Measurements from ENCODE around the gene ZKSCAN4.

DNA sequence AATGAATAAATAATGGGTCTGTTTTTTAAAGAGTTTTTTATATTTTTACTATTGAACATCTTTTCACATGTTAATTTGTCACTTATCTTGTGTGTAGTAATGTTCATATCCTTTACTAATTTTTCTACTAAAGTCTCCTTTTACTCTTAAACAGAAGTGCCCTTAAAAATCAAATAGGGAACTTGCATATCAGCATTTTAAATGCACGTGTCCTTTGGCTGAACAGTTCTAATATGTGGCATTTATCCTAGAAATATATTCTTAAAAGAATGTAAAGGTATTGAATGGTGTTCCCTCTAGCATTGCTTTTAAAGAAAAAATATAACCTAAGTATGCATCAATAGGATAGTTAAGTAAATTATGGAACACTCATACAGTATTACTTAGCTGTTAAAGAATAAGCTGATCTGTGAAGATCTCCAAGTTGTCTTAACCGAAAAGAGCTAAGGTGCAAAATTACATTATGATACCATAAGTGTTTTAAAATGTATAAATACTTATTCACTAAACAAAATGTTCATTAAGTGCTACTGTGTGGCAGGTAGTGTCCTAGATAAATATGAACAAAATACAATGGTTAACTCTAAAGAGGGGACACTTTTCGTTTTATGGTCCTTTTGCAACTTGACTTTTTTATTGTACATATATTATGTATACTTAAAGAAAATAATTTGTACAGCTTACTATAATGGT is 28.7 kb upstream of the ZKSCAN4 start:
- no peak for TF ChIP-seq SP1 (IDR thresholded peaks at IDR 0.05)
- TF ChIP-seq TARDBP (IDR thresholded peaks at IDR 0.05): no peak
- TF ChIP-seq BHLHE40 (IDR thresholded peaks at IDR 0.05; ENCODE audit: borderline replicate concordance): no peak
- TF ChIP-seq ELF4 (IDR thresholded peaks at IDR 0.05): no peak

All from HEK293T (cell line).